Vagina (tissue), 2 donors: ENCODE measurements around the gene RELL1.

Experiments used
- CTCF ChIP-seq, 3 experiments: fragments of 450-650 bp in 2 of 3; fragments of 200-600 bp in 1 of 3; sonication (generic) in 1 of 3; IDR thresholded peaks; one replicate each; pipeline ENCODE4 v1.5.1; 2017 to 2019; ENCODE audit warnings: antibody characterized with exemption in 3 of 3, mild to moderate bottlenecking in 2 of 3, moderate library complexity in 2 of 3
- POLR2A ChIP-seq, 2 donors: fragments of 450-650 bp; IDR thresholded peaks; one replicate each; pipeline ENCODE4 v1.6.1; 2017; ENCODE audit warnings: antibody characterized with exemption in 2 of 2, mild to moderate bottlenecking in 2 of 2, moderate library complexity in 2 of 2
- POLR2AphosphoS5 ChIP-seq, 2 donors: sonication (generic); formaldehyde crosslinking; IDR thresholded peaks; one replicate each; pipeline ENCODE4 v1.9.0; 2017; ENCODE audit warnings: antibody characterized with exemption in 2 of 2, mild to moderate bottlenecking in 2 of 2, low read depth in 1 of 2; ENCODE audit not compliant: insufficient read depth in 1 of 2

- TF ChIP-seq CTCF (IDR thresholded peaks at IDR 0.05) (no peak), POLR2A (IDR thresholded peaks at IDR 0.05) (no peak), POLR2AphosphoS5 (IDR thresholded peaks at IDR 0.05; ENCODE audit: insufficient read depth in 1 of 2, low read depth in 1 of 2) (no peak)
These were observed 46.5 kb downstream of the RELL1 start for GRCh38 chr4:37639551-37640285.
